Large intestine (tissue), 3 donors: ENCODE results near the gene ZNF516. TPM values are rescaled to one million over a fixed set of nuclear protein-coding genes. Genes with fewer than 3 reads are reported as not detected.

Experiments
- DNase-seq, 2 donors: peaks; one replicate each; pipeline versions ENCODE4 v3.0.0 to v3.0.0-alpha.2; 2013
- H3K27ac ChIP-seq: one replicate; pipeline ENCODE4 v1.5.1; 2013; ENCODE audit warnings: low read length
- H3K27me3 ChIP-seq: 2 replicates; pipeline ENCODE4 v1.6.1; 2013; ENCODE audit warnings: low read length; ENCODE audit not compliant: control insufficient read depth, insufficient read depth
- H3K36me3 ChIP-seq: 2 replicates; pipeline ENCODE4 v1.6.1; 2013; ENCODE audit warnings: low read length; ENCODE audit not compliant: control insufficient read depth, insufficient read depth
- H3K4me1 ChIP-seq: one replicate; pipeline ENCODE4 v1.6.1; 2013; ENCODE audit warnings: low read length; ENCODE audit not compliant: control insufficient read depth, insufficient read depth
- H3K4me3 ChIP-seq: one replicate; pipeline ENCODE4 v1.5.1; 2013; ENCODE audit warnings: low read length
- H3K9me3 ChIP-seq: one replicate; pipeline ENCODE4 v1.6.1; 2013; ENCODE audit warnings: mild to moderate bottlenecking, low read depth, low read length, moderate library complexity; ENCODE audit not compliant: control insufficient read depth
- WGBS: methylation state at CpG from one replicate; pipeline ENCODE4 v1.1.5; 2013; ENCODE audit warnings: low lambda C conversion rate; ENCODE audit not compliant: insufficient coverage; 5-methylcytosine and 5-hydroxymethylcytosine counted together
- polyA plus RNA-seq: library from polyadenylated mRNA; unstranded; fragments of 120-200 nt; gene quantifications from one replicate; pipeline ENCODE4 v1.2.1, GENCODE V29; 2013

ZNF516 gene
- polyA plus RNA-seq, 1 donor = 18.4 TPM

DNA sequence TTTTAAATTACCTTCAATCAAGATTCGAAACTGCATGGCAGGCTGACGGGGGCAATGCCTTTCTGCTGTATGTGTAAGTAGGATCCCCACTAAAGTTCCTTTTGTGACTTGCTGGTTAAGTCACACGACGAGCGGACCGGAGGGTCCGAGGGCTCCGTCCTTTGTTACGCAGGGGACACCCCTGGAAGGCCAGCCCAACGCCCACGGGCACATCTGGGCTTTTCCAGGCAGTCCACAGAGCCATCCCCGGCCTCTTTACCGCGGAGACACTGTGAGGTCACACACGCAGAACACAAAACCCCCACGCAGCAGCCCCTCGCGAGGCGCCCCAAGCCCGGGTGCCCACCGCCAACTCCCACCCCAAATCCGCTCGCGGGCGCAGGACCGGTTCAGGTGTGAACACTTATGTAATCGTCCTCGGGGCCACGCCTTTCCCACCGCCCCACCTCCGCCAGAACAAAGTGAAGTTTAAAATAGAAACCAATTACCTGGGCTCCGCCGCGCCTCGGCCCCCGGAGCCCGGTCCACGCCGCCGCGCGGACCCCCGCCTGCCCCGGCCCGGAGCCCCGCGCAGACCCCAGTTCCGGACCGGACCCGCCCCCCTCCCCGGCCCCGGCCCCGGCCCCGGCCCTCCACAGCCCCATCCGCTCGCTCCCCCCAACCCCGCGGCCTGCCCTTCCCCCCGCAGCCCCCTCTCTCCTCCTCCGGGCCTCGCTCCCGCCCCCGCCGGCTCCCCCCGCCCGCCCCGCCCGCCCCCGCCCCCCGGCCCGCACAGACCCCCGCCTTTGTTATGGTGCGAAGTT, 4.2 kb downstream of the ZNF516 start:
- Histone ChIP-seq H3K27me3 (no peaks in the 10 kb centered on the region), H3K27ac (peak overlapping the region; percentile 90), H3K36me3 (no peaks in the 10 kb centered on the region), H3K9me3 (no peaks in the 10 kb centered on the region), H3K4me1 (peaks cover 18% of the 10 kb centered on the region), H3K4me3 (peak overlapping the region; percentile 89)
- peak; percentile 62 to 78 for DNase-seq
- WGBS = no CpG with 5 or more reads among the region's 73 CpGs

DNA sequence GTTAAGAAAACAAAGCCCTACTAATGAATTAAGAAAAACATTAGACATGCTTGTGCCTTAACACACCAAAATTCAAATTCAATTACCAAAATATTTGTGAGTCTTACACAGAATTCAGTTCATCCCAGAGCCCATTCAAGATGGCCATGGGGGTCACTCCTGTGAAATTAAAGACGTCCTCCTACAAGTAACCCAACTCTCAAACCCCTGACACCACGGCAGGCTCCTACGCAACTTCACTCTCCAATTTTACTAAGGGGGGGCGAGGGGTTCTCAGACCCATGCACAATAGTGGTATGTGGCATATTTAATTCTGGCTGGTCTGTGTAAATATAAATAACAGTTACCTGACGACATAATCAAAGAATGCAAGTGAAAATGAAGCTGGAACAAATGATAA, 5.0 kb downstream of the ZNF516 start:
- Histone ChIP-seq H3K27ac (peak overlapping the region; percentile 90), H3K4me1 (peaks cover 18% of the 10 kb centered on the region)
- 40% methylated on average over 1 of the region's 5 CpGs for WGBS

DNA sequence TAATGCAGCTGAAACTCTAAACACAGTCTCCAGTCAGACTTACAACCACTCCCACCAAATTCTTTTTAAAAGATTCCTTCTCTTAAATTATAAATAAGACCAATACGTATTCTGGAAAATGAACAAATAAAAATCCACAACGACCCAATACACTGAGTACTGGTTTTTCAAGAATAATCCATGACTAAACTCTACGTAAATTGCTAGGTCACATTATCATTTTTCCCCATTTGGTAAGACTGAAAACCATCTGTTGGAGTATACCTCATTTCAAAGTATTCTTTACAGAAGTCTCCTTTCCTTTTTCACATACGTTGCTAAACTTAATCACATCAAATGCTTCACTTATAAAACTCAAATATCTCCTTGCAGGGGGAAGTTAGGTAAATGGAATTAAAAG, 6.0 kb downstream of the ZNF516 start:
- H3K9me3 ChIP-seq = no peaks in the 10 kb centered on the region
- H3K4me3 ChIP-seq = no peak overlapping the region
- peaks cover 23% of the 10 kb centered on the region for H3K4me1 ChIP-seq
- H3K36me3 ChIP-seq = no peaks in the 10 kb centered on the region
- H3K27me3 ChIP-seq = no peaks in the 10 kb centered on the region
- 63% methylated on average over 3 of the region's 4 CpGs for WGBS
- DNase-seq = no peak
- no peak overlapping the region for H3K27ac ChIP-seq

More for the DNA sequence above, 5.0 kb downstream of the ZNF516 start:
- H3K9me3 ChIP-seq = no peaks in the 10 kb centered on the region
- no peak for DNase-seq
- no peaks in the 10 kb centered on the region for H3K36me3 ChIP-seq
- H3K4me3 ChIP-seq = peak overlapping the region; percentile 89
- H3K27me3 ChIP-seq = no peaks in the 10 kb centered on the region

DNA sequence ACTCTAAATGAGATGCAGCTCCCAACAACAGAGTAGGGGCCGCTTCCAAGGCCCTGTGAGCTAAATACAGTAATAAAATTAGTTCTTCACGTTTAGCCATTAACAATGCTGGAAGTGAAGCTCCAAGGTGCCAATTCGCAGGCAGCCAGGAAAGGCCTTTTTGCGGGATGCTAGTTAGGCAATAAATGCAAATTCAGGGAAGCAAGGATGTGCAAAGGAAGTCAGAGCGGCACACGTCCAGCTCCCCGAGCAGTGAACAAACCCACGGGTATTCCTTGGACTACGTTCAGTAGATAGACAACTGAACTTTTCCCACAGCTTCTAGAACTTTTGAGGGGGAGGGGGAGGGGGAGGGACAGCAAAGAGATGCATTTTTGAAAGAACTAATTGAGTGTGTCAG, 6.9 kb downstream of the ZNF516 start:
- Histone ChIP-seq H3K9me3 (no peaks in the 10 kb centered on the region), H3K4me3 (no peak overlapping the region), H3K27me3 (no peaks in the 10 kb centered on the region), H3K36me3 (no peaks in the 10 kb centered on the region), H3K27ac (no peak overlapping the region), H3K4me1 (peaks cover 30% of the 10 kb centered on the region)
- peak in 1 of 2 donors; percentile 20 for DNase-seq
- 18% methylated on average over 2 of the region's 9 CpGs for WGBS

DNA sequence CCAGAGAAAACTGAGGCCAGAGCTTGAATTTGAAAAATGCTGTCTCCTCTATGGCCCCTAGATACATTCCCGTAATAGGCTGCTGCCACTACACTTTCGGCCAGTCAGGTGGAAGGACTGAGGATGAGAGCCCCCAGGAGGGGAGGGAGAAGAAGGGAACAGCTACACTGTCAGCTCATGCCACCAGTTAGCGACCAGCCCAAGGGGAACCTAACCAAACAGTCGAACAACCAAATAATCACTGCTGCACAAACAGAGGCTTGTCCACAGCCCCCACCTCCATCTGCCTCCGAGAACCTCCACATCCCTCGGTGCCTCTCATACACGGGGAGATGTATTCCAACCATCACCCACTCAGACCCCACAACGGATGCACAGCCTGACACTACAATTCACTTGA, 7.3 kb downstream of the ZNF516 start:
- no peak for DNase-seq
- Histone ChIP-seq H3K27me3 (no peaks in the 10 kb centered on the region), H3K4me3 (no peak overlapping the region), H3K9me3 (no peaks in the 10 kb centered on the region), H3K4me1 (peaks cover 32% of the 10 kb centered on the region), H3K36me3 (no peaks in the 10 kb centered on the region), H3K27ac (no peak overlapping the region)
- no CpG with 5 or more reads among the region's 8 CpGs for WGBS

DNA sequence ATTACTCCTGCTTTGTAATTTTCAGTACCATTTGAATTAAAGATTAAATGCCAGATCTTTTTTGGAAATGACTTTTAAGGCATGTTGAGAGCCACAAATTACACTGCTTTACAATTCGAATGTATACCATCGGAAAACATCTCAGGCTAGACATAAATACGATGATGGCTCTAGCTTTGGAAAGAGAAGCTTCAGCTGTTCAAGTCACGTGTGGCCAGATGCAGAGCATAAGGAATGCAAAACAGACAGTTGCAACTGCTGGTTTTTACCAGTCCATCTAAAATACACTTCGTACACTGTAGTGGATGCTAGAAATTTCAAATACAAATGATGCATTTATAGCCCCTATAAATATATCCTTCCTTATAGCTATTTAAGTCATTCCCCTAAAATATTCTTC, 8.0 kb downstream of the ZNF516 start:
- no CpG with 5 or more reads among the region's 5 CpGs for WGBS
- no peak overlapping the region for H3K27ac ChIP-seq
- no peak for DNase-seq
- no peaks in the 10 kb centered on the region for H3K27me3 ChIP-seq
- H3K36me3 ChIP-seq = no peaks in the 10 kb centered on the region
- peaks cover 38% of the 10 kb centered on the region for H3K4me1 ChIP-seq
- H3K9me3 ChIP-seq = no peaks in the 10 kb centered on the region
- H3K4me3 ChIP-seq = no peak overlapping the region

GRCh38 chr18:76486574-76486973, 8.5 kb downstream of the ZNF516 start:
- Histone ChIP-seq H3K9me3 (no peaks in the 10 kb centered on the region), H3K4me3 (no peak overlapping the region), H3K27me3 (no peaks in the 10 kb centered on the region), H3K27ac (no peak overlapping the region), H3K36me3 (no peaks in the 10 kb centered on the region), H3K4me1 (peaks cover 38% of the 10 kb centered on the region)
- no peak for DNase-seq
- WGBS = 80% methylated on average over 4 of the region's 6 CpGs

GRCh38 chr18:76486038-76486437, 9.0 kb downstream of the ZNF516 start:
- Histone ChIP-seq H3K4me3 (no peak overlapping the region), H3K4me1 (peaks cover 38% of the 10 kb centered on the region), H3K36me3 (no peaks in the 10 kb centered on the region), H3K27me3 (no peaks in the 10 kb centered on the region), H3K9me3 (no peaks in the 10 kb centered on the region), H3K27ac (no peak overlapping the region)
- DNase-seq = no peak
- 86% methylated on average over 1 of the region's 3 CpGs for WGBS

- no peak overlapping the region for H3K4me3 ChIP-seq
Measured at GRCh38 chr18:76484749-76485387, 10.2 kb downstream of the ZNF516 start.

GRCh38 chr18:76483780-76484179, 11.3 kb downstream of the ZNF516 start:
- H3K4me1 ChIP-seq = peaks cover 27% of the 10 kb centered on the region
- no peaks in the 10 kb centered on the region for H3K9me3 ChIP-seq
- peak overlapping the region; percentile 86 for H3K27ac ChIP-seq
- DNase-seq = peak; percentile 85 to 90
- no peak overlapping the region for H3K4me3 ChIP-seq
- whole genome bisulfite sequencing = no CpG with 5 or more reads among the region's 10 CpGs
- H3K36me3 ChIP-seq = peaks cover 2% of the 10 kb centered on the region
- H3K27me3 ChIP-seq = no peaks in the 10 kb centered on the region

More at GRCh38 chr18:76484749-76485387, 10.2 kb downstream of the ZNF516 start:
- WGBS = 46% methylated on average over 4 of the region's 6 CpGs
- Histone ChIP-seq H3K27me3 (no peaks in the 10 kb centered on the region), H3K36me3 (peaks cover 2% of the 10 kb centered on the region), H3K4me1 (peaks cover 30% of the 10 kb centered on the region), H3K27ac (peak overlapping the region; percentile 86), H3K9me3 (no peaks in the 10 kb centered on the region)
- no peak for DNase-seq
